Activated T-cell treated with anti-CD3 and anti-CD28 coated beads, Interleukin-2, amount 50 U/mL, for 24 hours (primary cell): Measurements from ENCODE around the gene RENBP.
A peak's percentile ranks its signal among the peaks of the same experiment; 100 is the strongest.
"Not testable (repeated sequence)": the region's sequence is repeated elsewhere in the genome, so short reads cannot be mapped to it uniquely, and the experiment has no call there.

Experiments used
- DNase-seq: peaks from one replicate; pipeline ENCODE4 v3.0.0-alpha.2; 2020
- H3K27ac Mint-ChIP-seq: 2 replicates; pipeline ENCODE4 v1.8.0; 2020; ENCODE audit warnings: mild to moderate bottlenecking, mixed read lengths
- H3K27me3 Mint-ChIP-seq: 2 replicates; pipeline ENCODE4 v1.8.0; 2020; ENCODE audit warnings: mixed read lengths
- H3K36me3 Mint-ChIP-seq: 2 replicates; pipeline ENCODE4 v1.8.0; 2020; ENCODE audit warnings: low read depth, mixed read lengths
- H3K4me1 Mint-ChIP-seq: 2 replicates; pipeline ENCODE4 v1.8.0; 2020; ENCODE audit warnings: low read depth, mixed read lengths
- H3K4me3 Mint-ChIP-seq: 2 replicates; pipeline ENCODE4 v1.8.0; 2020; ENCODE audit warnings: mild to moderate bottlenecking, moderate library complexity, mixed read lengths
- H3K9me3 Mint-ChIP-seq: 2 replicates; pipeline ENCODE4 v1.8.0; 2020; ENCODE audit warnings: mixed read lengths

The RENBP gene

DNA sequence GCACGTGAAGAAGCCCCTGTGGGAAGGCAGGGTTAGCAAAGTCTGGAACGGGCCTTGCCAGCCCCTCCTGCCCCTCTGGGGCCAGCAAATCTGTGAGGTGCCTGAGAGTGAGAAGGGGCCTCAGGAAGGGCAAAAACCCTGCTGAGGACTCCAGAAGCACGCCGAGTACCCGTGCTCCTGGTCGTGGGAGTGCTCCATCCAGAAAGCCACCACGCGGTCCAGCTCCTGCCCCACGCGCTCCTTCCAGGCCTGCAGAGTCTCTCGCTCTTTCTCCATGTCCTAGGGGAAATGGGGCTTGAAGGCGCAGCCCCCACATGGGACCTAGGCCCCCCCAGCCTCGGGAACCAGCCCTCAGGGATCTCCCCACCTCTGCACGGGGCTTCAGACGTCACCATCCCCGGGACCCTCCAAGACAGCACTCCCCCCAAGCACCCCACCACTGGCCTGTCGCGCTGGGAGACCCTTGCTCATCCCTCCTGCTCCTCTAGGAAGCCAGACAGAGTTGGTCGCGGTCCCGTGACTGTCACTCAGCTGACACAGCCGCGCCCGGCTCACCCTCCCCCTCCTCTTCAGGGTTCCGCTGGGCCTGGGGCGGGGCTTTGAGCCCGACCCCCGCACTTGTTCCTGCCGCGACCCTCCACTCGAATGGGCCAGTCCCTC lies at the start of gene RENBP:
RENBP (minus strand) TSS at position 504 of the 660 bp plus-strand sequence; CDS start at position 471, 33 bp downstream.
- Mint-ChIP-seq H3K27me3 (peaks cover 19% of the 10 kb centered on the region), H3K36me3 (peaks cover 25% of the 10 kb centered on the region), H3K27ac (peak within 1 kb of the TSS; percentile 81), H3K4me3 (peak within 1 kb of the TSS; percentile 80), H3K4me1 (peaks cover 29% of the 10 kb centered on the region), H3K9me3 (no peaks in the 10 kb centered on the region)
- no peak for DNase-seq

DNA sequence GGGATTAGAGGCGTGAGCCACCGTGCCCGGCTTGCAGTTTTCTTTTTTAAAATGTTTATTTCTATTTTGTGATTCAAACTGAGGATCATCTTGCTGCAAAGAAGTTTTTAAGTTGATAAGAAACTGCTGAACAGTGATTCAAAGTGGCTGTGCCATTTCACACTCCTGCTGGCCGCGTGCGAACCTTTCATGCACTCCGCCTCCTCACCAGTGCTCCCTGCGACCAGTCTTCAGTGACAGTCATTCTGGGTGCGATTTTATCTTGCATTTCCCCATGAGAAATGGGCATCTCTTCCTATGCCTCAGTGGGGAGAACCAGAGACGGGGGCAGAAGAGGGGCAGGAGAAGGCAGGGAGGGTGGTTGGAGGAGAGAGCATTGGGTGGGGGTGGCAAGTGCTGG lies 49.5 kb upstream of the RENBP start:
- no peak overlapping the region for H3K4me3 Mint-ChIP-seq
- peaks cover 14% of the 10 kb centered on the region for H3K4me1 Mint-ChIP-seq
- H3K9me3 Mint-ChIP-seq = no peaks in the 10 kb centered on the region
- no peak overlapping the region for H3K27ac Mint-ChIP-seq
- no peak for DNase-seq
- no peaks in the 10 kb centered on the region for H3K36me3 Mint-ChIP-seq
- peaks cover 50% of the 10 kb centered on the region for H3K27me3 Mint-ChIP-seq

DNA sequence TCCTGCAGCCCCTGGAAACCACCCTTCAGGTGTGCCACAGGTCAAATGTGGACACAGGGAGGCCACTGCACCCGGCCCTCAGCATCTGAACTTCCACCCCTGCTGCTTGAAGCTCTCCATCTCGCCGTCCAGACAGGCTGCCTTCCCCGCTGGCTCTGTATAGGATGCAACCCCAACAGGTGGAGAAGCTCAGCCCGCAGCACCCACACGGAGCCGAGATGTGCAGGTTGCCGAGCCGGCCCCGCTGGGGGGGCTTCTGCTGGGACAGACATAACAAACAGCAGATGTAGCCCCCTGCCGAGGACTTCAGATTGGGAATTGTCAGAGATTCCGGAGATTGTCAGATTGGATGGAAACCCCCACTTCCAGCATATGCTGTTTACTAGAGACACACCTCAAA lies 48.6 kb upstream of the RENBP start:
- DNase-seq = no peak
- H3K9me3 Mint-ChIP-seq = no peaks in the 10 kb centered on the region
- peaks cover 14% of the 10 kb centered on the region for H3K4me1 Mint-ChIP-seq
- H3K27me3 Mint-ChIP-seq = peaks cover 48% of the 10 kb centered on the region
- no peak overlapping the region for H3K4me3 Mint-ChIP-seq
- no peak overlapping the region for H3K27ac Mint-ChIP-seq
- no peaks in the 10 kb centered on the region for H3K36me3 Mint-ChIP-seq

DNA sequence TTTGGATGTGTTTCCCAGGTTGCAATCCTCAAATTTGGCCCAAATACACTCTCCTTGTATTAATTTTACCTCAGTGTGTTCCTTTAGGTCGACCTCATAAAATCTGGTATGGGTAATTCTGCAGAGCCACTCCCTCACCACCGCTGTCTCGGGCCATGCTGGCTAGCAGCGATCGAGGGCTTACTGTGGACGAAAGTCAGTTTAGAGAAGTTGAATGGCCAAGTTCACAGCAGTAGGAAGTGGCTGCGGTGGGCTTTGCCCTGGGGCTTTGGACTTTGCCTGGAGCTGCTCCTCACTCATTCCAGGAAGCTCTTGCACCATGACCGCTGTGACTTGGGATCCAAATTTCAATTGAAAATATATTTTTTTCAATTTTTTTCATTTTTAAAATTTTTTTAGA lies 47.7 kb upstream of the RENBP start:
- H3K9me3 Mint-ChIP-seq = no peaks in the 10 kb centered on the region
- no peak overlapping the region for H3K4me3 Mint-ChIP-seq
- H3K27me3 Mint-ChIP-seq = peaks cover 43% of the 10 kb centered on the region
- H3K36me3 Mint-ChIP-seq = no peaks in the 10 kb centered on the region
- no peak overlapping the region for H3K27ac Mint-ChIP-seq
- peaks cover 15% of the 10 kb centered on the region for H3K4me1 Mint-ChIP-seq
- DNase-seq = no peak

DNA sequence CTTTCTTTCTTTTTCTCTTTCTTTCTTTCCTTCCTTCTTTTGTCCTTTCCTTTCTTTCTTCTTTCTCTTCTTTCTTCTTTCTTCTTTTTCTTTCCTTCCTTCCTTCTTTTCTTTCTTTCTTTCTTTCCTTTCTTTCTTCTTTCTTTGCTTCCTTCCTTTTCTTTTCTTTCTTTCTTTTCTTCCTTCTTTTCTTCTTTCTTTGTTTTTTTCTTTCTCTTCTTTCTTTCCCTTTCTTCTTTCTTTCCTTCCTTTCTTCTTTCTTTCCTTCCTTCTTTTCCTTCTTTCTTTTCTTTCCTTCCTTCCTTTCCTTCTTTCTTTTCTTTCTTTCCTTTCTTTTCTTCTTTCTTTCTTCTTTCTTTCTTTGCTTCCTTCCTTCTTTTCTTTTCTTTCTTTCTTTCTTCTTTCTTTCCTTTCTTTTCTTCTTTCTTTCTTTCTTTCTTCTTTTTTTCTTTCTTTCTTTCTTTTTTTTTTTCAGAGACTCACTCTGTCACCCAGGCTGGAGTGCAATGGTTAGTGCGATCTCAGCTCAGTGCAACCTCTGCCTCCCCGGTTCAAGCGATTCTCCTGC lies 46.7 kb upstream of the RENBP start:
- no peak overlapping the region for H3K27ac Mint-ChIP-seq
- H3K27me3 Mint-ChIP-seq = peaks cover 37% of the 10 kb centered on the region
- H3K36me3 Mint-ChIP-seq = no peaks in the 10 kb centered on the region
- H3K4me3 Mint-ChIP-seq = no peak overlapping the region
- H3K9me3 Mint-ChIP-seq = no peaks in the 10 kb centered on the region
- peaks cover 18% of the 10 kb centered on the region for H3K4me1 Mint-ChIP-seq
- DNase-seq = no peak

DNA sequence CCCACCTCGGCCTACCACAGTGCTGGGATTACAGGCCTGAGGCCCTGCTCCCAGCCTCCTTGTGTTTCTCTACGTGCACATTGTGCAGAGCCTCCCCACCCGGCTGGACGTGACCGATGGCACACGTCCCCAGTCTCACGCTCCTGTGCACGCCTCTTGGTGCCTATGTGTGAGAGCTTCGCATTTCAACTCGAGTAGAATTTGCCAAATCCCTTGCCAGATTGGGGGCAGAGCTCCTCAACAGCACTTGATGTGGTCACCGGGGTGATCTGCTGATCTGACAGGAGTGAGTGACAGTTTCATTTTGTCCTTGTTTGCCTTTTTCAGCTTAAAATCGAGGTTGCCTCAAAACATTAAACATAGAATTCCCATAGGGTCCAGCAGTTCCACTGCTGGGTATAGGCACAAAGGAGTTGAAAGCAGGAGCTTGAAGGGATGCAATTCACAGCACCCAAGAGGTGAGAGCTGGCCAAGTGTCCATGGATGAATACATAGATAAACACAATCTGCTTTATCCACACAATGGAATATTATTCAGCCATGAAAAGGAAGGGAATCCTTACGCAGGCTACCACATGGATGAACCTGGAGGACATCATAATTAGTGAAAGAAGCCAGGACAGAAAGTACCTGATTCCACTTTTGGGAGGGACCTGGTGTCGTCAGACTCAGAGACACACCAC lies 45.7 kb upstream of the RENBP start:
- no peaks in the 10 kb centered on the region for H3K9me3 Mint-ChIP-seq
- no peak overlapping the region for H3K4me3 Mint-ChIP-seq
- no peak for DNase-seq
- H3K27me3 Mint-ChIP-seq = peaks cover 33% of the 10 kb centered on the region
- no peaks in the 10 kb centered on the region for H3K36me3 Mint-ChIP-seq
- peaks cover 23% of the 10 kb centered on the region for H3K4me1 Mint-ChIP-seq
- H3K27ac Mint-ChIP-seq = peak overlapping the region; percentile 76

DNA sequence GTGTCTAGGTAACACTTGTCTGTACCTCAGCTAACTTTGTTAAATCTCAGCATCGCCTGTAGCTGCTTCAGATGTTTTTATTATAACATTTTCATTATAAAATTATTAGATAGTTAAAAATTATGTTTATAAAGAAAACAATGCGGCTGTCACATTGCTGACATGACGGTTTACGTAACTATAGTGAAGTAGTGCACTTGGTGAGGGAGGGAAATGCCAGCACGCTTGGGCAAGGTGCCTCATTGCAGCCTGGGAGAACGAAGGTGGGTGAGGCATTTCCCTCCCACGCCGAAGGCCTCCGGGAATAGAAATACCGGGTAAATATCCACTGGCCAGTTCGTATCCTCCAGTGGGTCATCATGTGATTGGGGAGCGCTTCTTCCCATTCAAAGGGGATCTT lies 44.0 kb upstream of the RENBP start:
- Mint-ChIP-seq H3K4me1 (peaks cover 37% of the 10 kb centered on the region), H3K27ac (no peak overlapping the region), H3K36me3 (no peaks in the 10 kb centered on the region), H3K9me3 (no peaks in the 10 kb centered on the region), H3K27me3 (peaks cover 44% of the 10 kb centered on the region), H3K4me3 (no peak overlapping the region)
- DNase-seq = no peak

DNA sequence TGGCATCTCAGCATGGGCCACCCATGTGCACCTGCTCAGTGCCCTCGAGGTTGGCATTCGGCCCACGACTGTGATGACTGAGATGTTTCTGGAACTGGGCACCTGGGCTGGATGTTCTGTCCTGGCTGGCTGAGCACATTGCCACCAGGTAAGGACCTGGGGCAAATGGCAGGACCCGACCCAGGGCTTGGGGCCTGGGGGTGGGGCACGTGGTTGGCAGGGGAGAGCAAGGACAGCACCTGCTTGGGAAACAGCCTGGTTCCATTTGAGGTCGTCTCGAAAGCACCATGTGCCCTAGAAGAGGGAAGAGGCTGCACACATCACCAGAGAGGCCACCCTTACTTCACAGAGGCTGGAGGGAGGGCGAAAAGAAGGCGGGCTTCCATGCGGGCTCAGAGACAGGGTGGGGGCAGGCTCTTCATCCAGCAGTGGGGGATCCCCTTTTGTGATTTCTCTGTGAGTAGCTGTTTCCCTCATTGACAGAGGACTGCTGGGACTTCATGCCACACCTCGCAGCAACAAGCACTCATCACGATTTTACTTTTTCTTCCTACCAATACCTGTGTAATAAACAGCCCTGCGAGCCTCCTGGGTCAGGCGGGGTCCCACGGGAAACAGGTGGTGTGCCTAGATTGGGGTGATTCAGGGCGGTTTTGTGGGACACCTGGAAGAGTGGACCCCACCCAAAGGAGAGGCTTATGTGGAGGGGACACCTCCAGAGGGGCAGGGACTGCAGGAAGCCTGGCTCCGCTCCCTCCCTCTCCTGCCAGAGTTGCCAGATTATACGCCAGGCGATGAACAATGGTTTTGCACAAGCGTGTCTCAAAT lies 40.1 kb upstream of the RENBP start:
- peak; percentile 61 for DNase-seq
- peaks cover 60% of the 10 kb centered on the region for H3K4me1 Mint-ChIP-seq
- no peaks in the 10 kb centered on the region for H3K36me3 Mint-ChIP-seq
- no peaks in the 10 kb centered on the region for H3K9me3 Mint-ChIP-seq
- peak overlapping the region; percentile 97 for H3K27ac Mint-ChIP-seq
- peak overlapping the region; percentile 71 for H3K4me3 Mint-ChIP-seq
- peaks cover 53% of the 10 kb centered on the region for H3K27me3 Mint-ChIP-seq

DNA sequence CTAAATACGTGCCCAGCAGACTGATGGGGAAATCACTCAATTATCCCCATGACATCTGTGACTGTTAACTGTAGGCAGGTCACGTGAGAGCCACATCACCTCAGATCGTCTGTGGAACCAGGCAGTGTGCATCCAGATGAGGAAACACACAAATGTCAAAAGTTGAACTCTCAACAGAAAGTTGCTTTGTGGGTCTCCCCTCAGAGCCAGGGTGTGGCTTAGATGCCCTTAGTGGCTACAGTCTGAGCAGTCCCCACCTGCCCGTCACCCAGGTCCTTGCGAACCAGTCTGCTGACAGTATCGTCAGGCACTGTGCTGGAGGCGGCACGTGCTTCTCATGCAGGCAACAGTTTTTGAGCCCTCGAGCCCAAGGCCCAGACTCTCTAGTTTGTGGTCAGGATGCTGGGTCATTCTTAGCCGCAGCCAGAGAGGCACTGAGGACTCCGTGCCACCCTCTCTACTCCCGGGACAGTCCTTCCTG lies 38.9 kb upstream of the RENBP start:
- no peak overlapping the region for H3K4me3 Mint-ChIP-seq
- H3K27me3 Mint-ChIP-seq = peaks cover 49% of the 10 kb centered on the region
- no peaks in the 10 kb centered on the region for H3K9me3 Mint-ChIP-seq
- H3K36me3 Mint-ChIP-seq = no peaks in the 10 kb centered on the region
- peak overlapping the region; percentile 88 for H3K27ac Mint-ChIP-seq
- peak; percentile 46 for DNase-seq
- peaks cover 56% of the 10 kb centered on the region for H3K4me1 Mint-ChIP-seq

DNA sequence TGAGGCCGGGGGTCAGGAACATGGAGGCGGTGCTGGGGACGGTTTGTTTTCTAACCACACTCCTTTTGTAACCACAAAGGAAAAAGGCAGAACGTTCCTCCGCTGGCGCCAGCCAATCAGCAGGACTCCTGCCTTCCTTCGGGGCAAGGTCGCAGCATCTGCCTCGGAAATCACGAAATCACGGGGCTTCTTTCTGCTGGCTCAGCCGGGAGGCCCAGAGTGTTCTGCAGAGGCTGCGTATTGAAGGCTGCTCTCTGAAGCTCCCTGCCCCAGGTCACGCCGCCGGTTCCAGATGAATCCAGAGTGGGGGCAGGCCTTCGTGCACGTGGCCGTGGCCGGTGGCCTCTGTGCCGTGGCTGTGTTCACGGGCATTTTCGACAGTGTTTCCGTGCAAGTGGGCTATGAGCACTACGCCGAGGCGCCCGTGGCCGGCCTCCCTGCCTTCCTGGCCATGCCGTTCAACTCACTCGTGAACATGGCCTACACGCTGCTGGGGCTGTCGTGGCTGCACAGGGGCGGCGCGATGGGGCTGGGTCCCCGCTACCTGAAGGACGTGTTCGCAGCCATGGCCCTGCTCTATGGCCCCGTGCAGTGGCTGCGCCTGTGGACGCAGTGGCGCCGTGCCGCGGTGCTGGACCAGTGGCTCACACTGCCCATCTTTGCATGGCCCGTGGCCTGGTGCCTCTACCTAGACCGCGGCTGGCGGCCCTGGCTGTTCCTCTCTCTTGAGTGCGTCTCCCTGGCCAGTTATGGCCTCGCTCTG lies 37.5 kb upstream of the RENBP start:
- peak; percentile 71 for DNase-seq
- Mint-ChIP-seq H3K4me1 (peaks cover 53% of the 10 kb centered on the region), H3K36me3 (no peaks in the 10 kb centered on the region), H3K4me3 (peak overlapping the region; percentile 37), H3K27me3 (peaks cover 44% of the 10 kb centered on the region), H3K9me3 (no peaks in the 10 kb centered on the region), H3K27ac (peak overlapping the region; percentile 88)

DNA sequence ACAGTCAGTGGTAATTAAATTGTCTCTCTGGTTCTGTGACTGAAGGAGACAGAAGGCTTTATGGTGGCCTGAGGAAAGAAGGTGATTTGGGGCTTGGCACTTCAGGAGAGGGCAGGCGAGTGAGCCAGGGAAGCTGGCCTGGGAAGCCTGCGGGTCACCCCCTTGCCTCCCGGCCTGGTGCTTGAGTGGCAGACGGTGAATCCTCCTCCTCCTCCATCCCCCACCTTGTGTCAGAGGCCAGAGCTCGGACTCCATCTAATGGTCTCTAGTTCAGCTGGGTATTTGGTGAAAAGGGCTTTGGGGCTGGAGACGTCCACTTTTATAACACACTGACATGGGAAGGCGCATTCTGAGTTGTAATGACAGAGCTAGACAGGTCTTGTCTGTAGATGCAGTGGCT lies 36.8 kb upstream of the RENBP start:
- peaks cover 52% of the 10 kb centered on the region for H3K4me1 Mint-ChIP-seq
- peak overlapping the region; percentile 88 for H3K27ac Mint-ChIP-seq
- peak overlapping the region; percentile 37 for H3K4me3 Mint-ChIP-seq
- no peaks in the 10 kb centered on the region for H3K36me3 Mint-ChIP-seq
- DNase-seq = no peak
- H3K27me3 Mint-ChIP-seq = peaks cover 42% of the 10 kb centered on the region
- H3K9me3 Mint-ChIP-seq = no peaks in the 10 kb centered on the region

DNA sequence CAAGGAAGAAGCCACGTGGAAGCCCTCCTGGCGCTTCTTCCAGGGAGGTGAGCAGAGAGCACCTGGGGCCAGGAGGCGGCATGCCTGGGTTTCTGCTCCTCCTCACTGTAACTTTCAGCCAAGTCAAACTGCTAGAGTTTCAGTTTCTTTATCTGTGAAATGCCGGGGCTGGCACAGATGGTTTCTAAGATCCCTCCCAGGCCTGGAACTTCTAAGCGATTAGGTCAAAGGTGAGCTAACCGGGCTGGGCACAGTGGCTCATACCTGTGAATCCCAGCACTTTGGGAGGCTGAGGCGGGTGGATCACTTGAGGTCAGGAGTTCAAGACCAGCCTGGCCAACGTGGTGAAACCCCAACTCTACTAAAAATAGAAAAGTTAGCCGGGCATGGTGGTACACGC lies 36.0 kb upstream of the RENBP start:
- DNase-seq = not testable (repeated sequence)
- H3K4me1 Mint-ChIP-seq = peaks cover 53% of the 10 kb centered on the region

DNA sequence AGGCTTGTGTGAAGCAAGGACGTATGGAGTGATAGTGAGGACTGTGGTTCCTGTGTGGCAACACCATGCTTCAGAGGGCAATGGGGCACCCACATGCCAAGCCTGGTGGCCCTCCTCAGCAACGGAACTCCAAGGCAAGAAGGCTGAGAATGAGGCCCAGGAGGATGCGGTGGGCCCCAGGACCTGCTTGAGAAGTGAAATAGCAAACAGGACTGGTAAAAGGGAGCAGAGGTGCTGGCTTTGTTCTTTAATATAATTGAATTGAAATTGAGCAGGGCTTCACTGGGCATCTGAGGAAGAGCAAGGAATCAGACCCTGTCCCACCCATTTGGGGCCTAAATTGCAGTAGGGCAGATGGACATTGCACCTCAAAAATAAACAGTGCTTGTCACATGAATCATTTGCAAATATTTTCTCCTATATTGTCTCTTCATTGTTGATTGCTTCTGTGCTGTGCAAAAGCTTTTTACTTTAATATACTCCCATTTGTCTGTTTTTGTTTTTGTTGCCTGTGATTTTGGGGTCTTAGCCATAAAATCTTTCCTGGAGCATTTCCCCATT lies 30.4 kb upstream of the RENBP start:
- DNase-seq = no peak
- peaks cover 18% of the 10 kb centered on the region for H3K36me3 Mint-ChIP-seq
- peak overlapping the region; percentile 83 for H3K4me3 Mint-ChIP-seq
- peaks cover 25% of the 10 kb centered on the region for H3K4me1 Mint-ChIP-seq
- no peaks in the 10 kb centered on the region for H3K9me3 Mint-ChIP-seq
- H3K27ac Mint-ChIP-seq = peak overlapping the region; percentile 94
- peaks cover 3% of the 10 kb centered on the region for H3K27me3 Mint-ChIP-seq

More for the DNA sequence above, 36.0 kb upstream of the RENBP start:
- peak overlapping the region; percentile 67 for H3K4me3 Mint-ChIP-seq
- not testable (repeated sequence) for H3K9me3 Mint-ChIP-seq, H3K36me3 Mint-ChIP-seq
- H3K27ac Mint-ChIP-seq = peak overlapping the region; percentile 88
- peaks cover 46% of the 10 kb centered on the region for H3K27me3 Mint-ChIP-seq
